GM18502 (cell line): Measurements from ENCODE around the gene FOS.
"Not testable (repeated sequence)": the region's sequence is repeated elsewhere in the genome, so short reads cannot be mapped to it uniquely, and the experiment has no call there.

ENCODE experiments used
- ATAC-seq: cut with Tn5 transposase; IDR thresholded peaks from one replicate; pipeline ENCODE4 v1.9.1; 2021; ENCODE audit warnings: mild to moderate bottlenecking; ENCODE audit not compliant: unreplicated experiment, poor library complexity

The FOS gene

DNA sequence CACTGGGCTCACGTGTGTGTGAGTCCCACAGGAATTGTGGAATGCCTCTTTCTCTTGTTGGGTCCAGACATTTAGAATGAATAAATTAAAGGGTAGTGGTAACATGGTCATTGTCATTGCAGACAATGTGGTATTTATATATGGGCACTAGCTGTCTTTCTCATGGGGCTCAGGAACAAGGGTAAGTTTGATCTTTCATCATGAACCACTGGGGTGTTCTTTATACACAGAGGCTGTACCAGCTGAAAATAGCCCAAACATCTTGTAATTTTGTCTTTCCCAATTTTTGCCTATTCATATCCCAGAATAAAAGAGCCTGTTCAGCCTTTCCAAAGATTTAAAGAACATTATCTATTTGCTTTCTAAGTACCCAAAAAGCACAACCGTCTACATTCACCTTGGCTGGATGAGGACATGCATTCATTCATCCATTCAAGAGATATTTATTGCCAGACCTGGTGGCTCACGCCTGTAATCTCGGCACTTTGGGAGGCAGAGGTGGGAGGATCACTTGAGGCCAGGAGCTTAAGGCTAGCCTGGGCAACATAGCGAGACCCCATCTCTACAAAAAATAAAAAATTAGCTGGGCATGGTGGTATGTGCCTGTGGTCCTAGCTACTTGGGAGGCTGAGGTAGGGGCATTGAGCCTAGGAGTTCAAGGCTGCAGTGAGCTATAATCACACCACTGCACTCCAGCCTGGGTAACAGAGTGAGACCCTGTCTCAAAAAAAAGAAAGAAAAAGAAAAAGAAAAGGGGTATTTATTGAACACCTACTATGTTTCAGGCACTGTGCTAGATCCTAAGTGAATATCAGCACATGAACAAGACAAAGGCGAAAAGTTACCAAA, 4.4 kb upstream of the FOS start:
- no peak for ATAC-seq

DNA sequence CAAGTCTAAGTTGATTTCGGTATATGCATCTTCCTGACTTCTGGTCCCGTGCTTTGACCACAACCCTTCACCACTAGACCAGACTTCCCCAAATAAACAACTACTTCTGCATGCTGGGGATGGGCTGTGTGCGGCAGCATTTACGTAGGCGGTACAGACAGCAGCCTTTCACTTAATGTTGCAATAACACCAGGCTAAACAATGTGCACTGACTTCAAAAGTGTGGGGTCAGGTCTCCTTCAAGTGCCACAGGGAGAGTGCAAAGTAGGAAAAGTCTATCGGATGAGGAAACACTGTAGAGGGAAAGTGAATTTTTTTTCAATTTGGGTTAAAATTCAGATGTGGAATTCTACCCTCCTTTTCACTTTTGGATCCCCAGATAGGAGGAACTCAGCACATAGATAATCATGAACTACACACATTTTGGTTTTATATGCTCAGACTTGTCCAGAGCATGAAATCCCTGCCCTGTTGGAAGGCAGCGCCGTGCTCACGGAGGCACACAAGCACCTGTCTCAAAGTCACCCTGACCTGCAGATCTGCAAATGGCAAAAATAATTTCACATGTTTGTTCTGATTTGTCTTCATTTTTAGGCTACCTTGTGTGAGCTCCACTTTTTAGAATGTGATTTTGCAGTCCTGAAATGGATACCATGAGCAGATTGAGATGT, 3.6 kb upstream of the FOS start:
- ATAC-seq, result no peak

DNA sequence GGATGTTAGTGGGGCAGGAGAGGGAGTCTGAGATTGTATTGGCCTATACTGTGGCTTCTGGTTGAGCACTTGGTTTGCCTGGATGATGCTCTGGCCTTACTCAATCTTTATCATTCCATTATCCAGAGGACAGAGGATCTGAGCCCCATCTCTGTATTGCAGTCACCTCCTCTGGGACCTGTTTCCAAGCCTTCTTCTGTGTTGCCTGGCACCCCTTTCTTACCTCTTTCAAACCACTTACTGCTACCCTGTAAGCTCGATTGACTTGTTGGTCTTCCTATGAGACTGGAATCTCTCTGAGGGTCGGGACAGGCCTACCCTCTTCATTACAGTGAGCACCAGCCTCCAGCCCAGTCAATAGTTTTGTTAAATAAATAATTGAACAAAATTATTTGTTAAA, 3.0 kb upstream of the FOS start:
- no peak for ATAC-seq

DNA sequence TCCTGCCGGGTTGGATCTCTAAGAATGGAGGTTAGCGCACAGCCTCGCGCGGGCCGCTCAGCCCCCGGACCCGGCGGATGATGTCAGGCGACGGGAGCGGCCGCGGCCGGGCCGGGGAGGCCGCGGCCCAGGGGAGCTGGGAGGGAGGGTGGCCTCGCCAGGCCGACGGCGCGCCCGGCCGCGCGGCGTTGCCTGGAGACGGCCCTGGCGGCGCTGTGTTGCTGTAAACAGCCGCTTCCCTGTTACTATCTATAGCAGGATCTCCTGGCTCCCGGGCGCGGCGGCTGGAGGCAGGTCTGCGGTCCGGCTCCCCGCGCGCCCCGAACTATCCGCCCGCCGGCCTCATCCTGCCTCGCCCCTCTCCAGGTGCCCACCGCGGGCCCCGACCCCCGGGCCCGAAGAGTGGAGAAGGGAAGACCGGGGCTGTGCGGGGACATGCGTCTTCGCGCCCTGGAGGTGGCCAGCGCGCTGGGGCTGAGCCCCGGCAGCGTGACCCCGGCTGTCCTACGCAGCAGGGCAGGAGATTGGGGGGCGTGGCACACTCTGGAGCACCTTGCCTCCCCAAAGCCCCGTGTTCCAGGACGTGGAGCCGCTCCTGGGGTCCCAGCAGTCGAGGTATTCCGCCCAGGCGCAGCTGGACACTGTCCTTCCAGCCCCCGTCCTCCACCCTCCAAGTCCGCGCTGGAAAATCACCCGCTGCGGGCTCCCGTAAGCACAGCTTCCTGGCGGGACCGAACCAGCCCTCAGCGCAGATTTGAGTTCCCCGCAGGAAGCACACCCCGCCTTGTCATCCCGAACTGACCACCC, 1.4 kb upstream of the FOS start:
- no peak for ATAC-seq

DNA sequence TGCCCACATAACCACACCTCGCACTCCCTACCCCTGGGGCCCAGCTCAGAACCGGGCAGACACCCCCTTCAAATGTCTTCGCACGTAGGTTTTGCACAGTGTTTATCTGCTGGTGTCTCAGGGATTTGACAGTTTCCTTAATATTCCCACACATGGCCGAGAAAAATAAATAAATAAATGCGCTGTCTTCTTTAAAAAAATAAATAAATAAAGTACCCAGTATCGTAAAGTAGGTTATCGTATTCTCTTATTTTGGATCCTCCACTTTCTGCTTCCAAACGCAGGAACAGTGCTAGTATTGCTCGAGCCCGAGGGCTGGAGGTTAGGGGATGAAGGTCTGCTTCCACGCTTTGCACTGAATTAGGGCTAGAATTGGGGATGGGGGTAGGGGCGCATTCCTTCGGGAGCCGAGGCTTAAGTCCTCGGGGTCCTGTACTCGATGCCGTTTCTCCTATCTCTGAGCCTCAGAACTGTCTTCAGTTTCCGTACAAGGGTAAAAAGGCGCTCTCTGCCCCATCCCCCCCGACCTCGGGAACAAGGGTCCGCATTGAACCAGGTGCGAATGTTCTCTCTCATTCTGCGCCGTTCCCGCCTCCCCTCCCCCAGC, 710 bp upstream of the FOS start:
- ATAC-seq, result no peak

DNA sequence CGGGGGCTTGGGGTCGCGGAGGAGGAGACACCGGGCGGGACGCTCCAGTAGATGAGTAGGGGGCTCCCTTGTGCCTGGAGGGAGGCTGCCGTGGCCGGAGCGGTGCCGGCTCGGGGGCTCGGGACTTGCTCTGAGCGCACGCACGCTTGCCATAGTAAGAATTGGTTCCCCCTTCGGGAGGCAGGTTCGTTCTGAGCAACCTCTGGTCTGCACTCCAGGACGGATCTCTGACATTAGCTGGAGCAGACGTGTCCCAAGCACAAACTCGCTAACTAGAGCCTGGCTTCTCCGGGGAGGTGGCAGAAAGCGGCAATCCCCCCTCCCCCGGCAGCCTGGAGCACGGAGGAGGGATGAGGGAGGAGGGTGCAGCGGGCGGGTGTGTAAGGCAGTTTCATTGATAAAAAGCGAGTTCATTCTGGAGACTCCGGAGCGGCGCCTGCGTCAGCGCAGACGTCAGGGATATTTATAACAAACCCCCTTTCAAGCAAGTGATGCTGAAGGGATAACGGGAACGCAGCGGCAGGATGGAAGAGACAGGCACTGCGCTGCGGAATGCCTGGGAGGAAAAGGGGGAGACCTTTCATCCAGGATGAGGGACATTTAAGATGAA, 630 bp downstream of the FOS start:
- ATAC-seq, result no peak

DNA sequence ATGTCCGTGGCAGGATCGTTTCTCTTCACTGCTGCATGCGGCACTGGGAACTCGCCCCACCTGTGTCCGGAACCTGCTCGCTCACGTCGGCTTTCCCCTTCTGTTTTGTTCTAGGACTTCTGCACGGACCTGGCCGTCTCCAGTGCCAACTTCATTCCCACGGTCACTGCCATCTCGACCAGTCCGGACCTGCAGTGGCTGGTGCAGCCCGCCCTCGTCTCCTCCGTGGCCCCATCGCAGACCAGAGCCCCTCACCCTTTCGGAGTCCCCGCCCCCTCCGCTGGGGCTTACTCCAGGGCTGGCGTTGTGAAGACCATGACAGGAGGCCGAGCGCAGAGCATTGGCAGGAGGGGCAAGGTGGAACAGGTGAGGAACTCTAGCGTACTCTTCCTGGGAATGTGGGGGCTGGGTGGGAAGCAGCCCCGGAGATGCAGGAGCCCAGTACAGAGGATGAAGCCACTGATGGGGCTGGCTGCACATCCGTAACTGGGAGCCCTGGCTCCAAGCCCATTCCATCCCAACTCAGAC, 1.2 kb downstream of the FOS start:
- no peak for ATAC-seq

DNA sequence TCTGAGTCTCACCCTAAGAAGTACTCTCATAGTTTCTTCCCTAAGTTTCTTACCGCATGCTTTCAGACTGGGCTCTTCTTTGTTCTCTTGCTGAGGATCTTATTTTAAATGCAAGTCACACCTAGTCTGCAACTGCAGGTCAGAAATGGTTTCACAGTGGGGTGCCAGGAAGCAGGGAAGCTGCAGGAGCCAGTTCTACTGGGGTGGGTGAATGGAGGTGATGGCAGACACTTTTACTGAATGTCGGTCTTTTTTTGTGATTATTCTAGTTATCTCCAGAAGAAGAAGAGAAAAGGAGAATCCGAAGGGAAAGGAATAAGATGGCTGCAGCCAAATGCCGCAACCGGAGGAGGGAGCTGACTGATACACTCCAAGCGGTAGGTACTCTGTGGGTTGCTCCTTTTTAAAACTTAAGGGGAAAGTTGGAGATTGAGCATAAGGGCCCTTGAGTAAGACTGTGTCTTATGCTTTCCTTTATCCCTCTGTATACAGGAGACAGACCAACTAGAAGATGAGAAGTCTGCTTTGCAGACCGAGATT, 1.7 kb downstream of the FOS start:
- no peak for ATAC-seq

DNA sequence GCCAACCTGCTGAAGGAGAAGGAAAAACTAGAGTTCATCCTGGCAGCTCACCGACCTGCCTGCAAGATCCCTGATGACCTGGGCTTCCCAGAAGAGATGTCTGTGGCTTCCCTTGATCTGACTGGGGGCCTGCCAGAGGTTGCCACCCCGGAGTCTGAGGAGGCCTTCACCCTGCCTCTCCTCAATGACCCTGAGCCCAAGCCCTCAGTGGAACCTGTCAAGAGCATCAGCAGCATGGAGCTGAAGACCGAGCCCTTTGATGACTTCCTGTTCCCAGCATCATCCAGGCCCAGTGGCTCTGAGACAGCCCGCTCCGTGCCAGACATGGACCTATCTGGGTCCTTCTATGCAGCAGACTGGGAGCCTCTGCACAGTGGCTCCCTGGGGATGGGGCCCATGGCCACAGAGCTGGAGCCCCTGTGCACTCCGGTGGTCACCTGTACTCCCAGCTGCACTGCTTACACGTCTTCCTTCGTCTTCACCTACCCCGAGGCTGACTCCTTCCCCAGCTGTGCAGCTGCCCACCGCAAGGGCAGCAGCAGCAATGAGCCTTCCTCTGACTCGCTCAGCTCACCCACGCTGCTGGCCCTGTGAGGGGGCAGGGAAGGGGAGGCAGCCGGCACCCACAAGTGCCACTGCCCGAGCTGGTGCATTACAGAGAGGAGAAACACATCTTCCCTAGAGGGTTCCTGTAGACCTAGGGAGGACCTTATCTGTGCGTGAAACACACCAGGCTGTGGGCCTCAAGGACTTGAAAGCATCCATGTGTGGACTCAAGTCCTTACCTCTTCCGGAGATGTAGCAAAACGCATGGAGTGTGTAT, 2.4 kb downstream of the FOS start:
- no peak for ATAC-seq

DNA sequence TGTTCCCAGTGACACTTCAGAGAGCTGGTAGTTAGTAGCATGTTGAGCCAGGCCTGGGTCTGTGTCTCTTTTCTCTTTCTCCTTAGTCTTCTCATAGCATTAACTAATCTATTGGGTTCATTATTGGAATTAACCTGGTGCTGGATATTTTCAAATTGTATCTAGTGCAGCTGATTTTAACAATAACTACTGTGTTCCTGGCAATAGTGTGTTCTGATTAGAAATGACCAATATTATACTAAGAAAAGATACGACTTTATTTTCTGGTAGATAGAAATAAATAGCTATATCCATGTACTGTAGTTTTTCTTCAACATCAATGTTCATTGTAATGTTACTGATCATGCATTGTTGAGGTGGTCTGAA, 3.0 kb downstream of the FOS start:
- ATAC-seq, result no peak

DNA sequence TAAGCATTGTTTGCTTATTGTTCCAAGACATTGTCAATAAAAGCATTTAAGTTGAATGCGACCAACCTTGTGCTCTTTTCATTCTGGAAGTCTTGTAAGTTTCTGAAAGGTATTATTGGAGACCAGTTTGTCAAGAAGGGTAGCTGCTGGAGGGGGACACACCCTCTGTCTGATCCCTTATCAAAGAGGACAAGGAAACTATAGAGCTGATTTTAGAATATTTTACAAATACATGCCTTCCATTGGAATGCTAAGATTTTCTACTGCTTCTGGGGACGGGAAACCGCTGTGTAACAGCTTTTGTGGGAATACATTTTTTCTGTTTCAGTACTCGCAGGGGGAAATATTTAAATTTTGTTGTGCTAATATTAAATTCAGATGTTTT, 3.5 kb downstream of the FOS start:
- ATAC-seq, result no peak

DNA sequence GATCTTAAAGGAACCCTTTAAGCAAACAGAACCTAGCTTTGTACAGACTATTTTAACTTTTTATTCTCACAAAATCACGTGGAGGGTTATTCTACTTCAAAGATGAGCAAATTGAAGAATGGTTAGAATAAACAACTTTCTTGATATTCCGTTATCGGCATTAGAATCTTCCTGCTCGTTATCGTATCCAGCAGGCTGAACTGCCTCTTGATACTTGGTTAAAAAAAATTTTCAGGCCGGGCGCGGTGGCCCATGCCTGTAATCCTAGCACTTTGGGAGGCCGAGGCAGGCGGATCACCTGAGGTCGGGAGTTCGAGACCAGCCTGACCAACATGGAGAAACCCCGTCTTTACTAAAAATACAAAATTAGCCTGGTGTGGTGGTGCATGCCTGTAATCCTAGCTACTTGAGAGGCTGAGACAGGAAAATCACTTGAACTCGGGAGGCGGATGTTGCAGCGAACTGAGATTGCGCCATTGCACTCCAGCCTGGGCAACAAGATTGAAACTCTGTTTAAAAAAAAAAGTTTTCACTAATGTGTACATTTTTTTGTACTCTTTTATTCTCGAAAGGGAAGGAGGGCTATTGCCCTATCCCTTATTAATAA, 4.0 kb downstream of the FOS start:
- ATAC-seq, result not testable (repeated sequence)

DNA sequence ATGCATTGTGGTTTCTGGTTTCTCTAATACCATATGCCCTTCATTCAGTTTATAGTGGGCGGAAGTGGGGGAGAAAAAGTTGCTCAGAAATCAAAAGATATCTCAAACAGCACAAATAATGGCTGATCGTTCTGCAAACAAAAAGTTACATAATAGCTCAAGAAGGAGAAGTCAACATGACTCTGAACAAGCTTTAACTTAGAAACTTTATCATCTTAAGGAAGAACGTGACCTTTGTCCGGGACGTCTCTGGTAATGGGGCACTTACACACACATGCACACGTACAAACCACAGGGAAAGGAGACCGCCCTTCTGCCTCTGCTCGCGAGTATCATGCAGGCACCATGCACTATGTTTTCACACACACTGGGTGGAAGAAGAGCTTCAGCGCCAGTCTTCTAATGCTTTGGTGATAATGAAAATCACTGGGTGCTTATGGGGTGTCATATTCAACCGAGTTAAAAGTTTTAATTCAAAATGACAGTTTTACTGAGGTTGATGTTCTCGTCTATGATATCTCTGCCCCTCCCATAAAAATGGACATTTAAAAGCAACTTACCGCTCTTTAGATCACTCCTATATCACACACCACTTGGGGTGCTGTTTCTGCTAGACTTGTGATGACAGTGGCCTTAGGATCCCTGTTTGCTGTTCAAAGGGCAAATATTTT, 4.7 kb downstream of the FOS start:
- no peak for ATAC-seq

DNA sequence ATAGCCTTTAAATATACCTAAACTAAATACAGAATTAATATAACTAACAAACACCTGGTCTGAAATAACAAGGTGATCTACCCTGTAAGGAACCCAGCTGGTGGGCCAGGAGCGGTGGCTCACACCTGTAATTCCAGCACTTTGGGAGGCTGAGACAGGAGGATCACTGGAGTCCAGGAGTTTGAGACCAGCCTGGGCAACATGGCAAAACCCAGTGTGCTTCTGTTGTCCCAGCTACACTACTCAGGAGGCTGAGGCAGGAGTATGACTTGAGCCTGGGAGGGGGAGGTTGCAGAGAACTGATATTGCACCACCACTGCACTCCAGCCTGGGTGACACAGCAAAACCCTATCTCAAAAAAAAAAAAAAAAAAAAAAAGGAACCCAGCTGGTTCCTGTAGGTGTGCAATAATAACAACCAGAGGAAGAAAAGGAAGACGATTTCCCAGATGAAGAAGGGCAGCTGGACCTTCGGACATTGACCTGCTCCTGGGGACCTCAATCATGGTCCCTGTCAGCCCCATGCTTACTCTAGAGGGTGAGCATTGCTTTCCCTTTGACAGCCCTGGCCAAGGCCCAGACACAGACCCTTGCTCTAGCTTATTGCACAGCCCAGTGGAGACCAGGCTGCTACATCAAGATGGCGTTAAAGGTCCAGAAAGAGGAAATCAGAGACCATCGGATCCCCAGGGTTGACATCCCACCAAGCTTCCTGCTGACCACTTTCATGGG, 5.4 kb downstream of the FOS start:
- no peak for ATAC-seq

DNA sequence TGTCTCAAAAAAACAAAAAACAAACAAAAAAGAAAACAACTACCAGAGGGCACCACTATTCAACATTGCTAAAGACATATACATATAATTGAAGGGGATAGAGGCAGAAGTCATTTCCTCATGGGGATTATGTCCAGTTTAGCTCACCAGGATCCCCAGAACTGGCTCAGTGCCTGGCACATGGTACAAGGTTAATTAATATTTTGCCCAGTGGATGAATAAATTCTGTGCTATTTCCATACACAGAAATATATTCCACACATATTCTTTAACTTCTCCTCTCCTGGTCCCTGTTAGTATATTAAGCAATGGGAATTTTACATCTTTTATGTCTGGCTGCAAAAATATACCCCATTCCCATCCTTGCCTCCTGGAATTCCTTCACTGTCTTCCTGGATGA, 6.7 kb downstream of the FOS start:
- no peak for ATAC-seq

DNA sequence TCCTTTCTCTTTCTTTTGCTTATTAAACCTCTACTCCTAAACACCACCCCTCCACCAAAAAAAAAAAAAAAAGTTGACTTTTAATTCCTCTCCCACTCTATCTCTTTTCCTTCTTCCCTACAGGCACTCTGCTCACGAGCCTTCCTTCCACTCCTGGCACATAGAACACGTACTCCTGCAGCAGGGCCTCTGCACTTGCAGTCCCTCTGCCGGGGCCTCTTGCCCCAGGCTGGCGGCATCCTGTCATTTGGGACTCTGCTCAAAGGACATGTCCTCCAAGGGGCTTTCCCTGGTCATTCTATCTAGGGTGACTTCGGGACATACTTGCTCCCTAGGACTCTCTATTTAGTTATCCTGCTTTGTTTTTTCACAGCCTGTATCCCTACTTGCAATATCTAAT, 7.7 kb downstream of the FOS start:
- no peak for ATAC-seq

DNA sequence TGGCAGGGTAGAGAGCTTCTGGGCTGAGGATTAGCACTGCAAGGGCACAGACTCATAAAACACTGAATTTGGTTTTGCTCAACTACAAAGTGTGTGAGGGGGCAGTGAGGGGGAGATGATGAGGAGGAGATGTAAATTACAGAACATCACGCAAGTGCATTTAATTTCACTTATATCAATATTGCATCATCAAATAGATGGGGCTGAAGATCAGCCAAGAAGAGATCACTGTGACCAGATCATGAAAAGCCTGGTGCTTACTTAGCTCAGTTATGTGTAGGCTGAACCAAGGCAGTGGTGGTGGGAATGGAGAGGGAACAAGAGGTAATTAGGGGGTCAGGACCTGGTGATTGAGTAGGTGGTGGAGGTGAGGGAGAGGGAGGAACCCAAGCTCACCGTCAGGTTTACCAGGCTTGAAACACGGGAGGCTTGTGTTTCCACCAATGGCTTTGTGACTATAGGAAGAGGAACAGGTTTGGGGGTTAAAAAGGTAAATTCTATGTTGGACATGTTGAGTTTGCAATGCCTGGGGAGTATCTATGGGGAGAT, 11.3 kb downstream of the FOS start:
- ATAC-seq, result no peak
